Measurements from ENCODE around the gene URB1.

GRCh38 chr21:32278518-32279376 is 114.1 kb downstream of the URB1 start, which contains the start of gene MIS18A:
- peak in 2 of 3 experiments; percentile 1 to 9; a peak in 1 of 4 replicates for TF ChIP-seq CTCF (IDR thresholded peaks at IDR 0.05; ENCODE audit: control extremely low read depth in 1 of 3, insufficient read depth in 1 of 3, low read depth in 1 of 3, low read length in 3 of 3)
- peak; percentile 85 for TF ChIP-seq YY1 (IDR thresholded peaks at IDR 0.05; ENCODE audit: low read depth, low read length)
- TF ChIP-seq POLR2AphosphoS5 (IDR thresholded peaks at IDR 0.05; ENCODE audit: low read depth, low read length) = 0 out of 2 replicates have a peak, but pooled peaks have one; percentile 57
- no peak for TF ChIP-seq CREB1 (IDR thresholded peaks at IDR 0.05)
- TF ChIP-seq EGR1 (IDR thresholded peaks at IDR 0.05; ENCODE audit: borderline replicate concordance, low read depth, low read length) = peak; percentile 34; the same call in 1 of the 2 replicates
- no peak for TF ChIP-seq CBX8 (IDR thresholded peaks at IDR 0.05; ENCODE audit: borderline replicate concordance, low read depth, low read length)
- TF ChIP-seq ZNF274 (IDR thresholded peaks at IDR 0.05; ENCODE audit: borderline replicate concordance, extremely low read depth, low read length) = no peak
- TF ChIP-seq RAD21 (IDR thresholded peaks at IDR 0.05 in 1 of 2, conservative IDR thresholded peaks at IDR 0.05 in 1 of 2; ENCODE audit: low read depth in 2 of 2, low read length in 2 of 2) = peak in 1 of 2 experiments; percentile 6; a peak in 1 of 4 replicates
- no peak for TF ChIP-seq EZH2 (IDR thresholded peaks at IDR 0.05; ENCODE audit: low read depth, low read length, severe bottlenecking)
- peak in 1 of 2 experiments; percentile 67; a peak in 2 of 3 replicates for TF ChIP-seq POLR2A (IDR thresholded peaks at IDR 0.05; ENCODE audit: control extremely low read depth in 1 of 2, low read depth in 2 of 2, low read length in 2 of 2)
- TF ChIP-seq CBX5 (IDR thresholded peaks at IDR 0.05; ENCODE audit: low read depth, low read length) = no peak
